HG03460 (cell line): ENCODE results near the gene TNXB.

Experiments
- ATAC-seq: cut with Tn5 transposase; IDR thresholded peaks from one replicate; pipeline ENCODE4 v1.9.1; 2021; ENCODE audit not compliant: unreplicated experiment

TNXB gene, protein sequence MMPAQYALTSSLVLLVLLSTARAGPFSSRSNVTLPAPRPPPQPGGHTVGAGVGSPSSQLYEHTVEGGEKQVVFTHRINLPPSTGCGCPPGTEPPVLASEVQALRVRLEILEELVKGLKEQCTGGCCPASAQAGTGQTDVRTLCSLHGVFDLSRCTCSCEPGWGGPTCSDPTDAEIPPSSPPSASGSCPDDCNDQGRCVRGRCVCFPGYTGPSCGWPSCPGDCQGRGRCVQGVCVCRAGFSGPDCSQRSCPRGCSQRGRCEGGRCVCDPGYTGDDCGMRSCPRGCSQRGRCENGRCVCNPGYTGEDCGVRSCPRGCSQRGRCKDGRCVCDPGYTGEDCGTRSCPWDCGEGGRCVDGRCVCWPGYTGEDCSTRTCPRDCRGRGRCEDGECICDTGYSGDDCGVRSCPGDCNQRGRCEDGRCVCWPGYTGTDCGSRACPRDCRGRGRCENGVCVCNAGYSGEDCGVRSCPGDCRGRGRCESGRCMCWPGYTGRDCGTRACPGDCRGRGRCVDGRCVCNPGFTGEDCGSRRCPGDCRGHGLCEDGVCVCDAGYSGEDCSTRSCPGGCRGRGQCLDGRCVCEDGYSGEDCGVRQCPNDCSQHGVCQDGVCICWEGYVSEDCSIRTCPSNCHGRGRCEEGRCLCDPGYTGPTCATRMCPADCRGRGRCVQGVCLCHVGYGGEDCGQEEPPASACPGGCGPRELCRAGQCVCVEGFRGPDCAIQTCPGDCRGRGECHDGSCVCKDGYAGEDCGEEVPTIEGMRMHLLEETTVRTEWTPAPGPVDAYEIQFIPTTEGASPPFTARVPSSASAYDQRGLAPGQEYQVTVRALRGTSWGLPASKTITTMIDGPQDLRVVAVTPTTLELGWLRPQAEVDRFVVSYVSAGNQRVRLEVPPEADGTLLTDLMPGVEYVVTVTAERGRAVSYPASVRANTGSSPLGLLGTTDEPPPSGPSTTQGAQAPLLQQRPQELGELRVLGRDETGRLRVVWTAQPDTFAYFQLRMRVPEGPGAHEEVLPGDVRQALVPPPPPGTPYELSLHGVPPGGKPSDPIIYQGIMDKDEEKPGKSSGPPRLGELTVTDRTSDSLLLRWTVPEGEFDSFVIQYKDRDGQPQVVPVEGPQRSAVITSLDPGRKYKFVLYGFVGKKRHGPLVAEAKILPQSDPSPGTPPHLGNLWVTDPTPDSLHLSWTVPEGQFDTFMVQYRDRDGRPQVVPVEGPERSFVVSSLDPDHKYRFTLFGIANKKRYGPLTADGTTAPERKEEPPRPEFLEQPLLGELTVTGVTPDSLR (N-terminal part only)

DNA sequence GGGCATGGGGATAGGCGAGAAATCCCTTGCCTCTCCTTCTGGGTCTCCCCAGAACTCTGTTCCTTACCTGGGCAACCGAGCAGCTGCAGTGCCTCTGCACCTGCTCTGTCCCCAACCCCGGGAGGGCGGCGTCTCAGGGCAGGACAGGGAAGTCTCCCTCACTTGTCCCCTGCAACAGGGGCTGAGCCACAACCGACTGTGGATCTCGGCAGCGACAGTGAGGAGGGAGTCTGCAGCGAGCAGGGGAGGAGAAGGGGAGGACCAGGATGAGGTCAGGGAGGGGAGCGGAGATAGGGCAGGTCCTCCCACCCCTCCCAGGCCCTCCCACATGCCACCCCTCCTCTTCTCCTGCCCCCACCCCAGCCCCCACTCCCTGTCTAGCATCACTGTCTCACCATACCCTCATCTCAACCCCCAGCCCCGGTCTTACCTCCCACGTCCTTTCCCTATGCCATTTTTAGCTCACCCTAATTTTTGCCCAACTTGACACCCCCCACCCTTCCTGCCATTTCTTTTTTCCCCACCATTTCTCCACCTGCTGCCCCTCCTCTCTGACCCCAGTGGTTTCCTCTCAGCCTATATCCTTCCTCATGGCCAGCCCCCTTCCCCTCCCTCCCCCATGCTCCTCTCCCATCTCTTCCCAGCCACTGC, at the start of gene TNXB:
TNXB (minus strand) TSS at position 225 of the 651 bp plus-strand sequence. CDS start 11,140 bp downstream, outside the sequence.
- no peak for ATAC-seq

GRCh38 chr6:32158052-32158451, 48.9 kb upstream of the TNXB start:
- no peak for ATAC-seq

DNA sequence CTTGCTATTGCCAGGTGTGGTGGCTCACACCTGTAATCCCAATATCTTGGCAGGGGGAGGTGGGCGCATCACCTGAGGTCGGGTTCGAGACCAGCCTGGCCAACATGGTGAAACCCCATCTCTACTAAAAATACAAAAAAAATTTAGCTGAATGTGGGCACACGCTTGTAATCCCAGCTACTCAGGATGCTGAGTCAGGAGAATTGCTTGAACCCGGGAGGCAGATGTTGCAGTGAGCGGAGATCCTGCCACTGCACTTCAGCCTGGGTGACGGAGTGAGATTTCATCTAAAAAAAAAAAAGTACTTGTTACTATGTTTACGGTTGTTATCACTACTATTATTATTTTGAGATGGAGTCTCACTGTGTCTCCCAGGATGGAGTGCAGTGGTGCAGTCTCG, 47.8 kb upstream of the TNXB start:
- no peak for ATAC-seq

DNA sequence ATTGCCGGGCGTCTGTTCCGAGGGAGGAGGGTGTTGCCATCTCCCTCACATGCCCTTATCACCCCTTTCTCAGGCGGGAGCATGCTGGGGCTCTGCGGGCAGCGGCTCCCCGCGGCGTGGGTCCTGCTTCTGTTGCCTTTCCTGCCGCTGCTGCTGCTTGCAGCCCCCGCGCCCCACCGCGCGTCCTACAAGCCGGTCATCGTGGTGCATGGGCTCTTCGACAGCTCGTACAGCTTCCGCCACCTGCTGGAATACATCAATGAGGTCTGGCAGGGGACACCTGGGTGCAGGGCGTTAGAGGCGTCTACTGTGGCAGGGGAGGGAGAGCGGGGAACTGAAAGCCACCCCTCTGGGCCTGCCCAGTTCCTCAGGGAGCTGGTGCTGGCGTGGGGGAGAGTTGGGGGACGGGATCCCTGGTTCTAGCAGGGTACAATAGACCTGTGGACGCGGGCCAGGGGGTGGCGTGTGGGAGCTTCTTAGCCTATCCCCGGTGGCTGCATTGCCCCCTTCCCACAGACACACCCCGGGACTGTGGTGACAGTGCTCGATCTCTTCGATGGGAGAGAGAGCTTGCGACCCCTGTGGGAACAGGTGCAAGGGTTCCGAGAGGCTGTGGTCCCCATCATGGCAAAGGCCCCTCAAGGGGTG, 45.5 kb upstream of the TNXB start:
- no peak for ATAC-seq

GRCh38 chr6:32153564-32154513, 44.7 kb upstream of the TNXB start, which contains the start of gene PPT2:
Gene PPT2, plus strand, starts transcription at chr6:32154141. Its CDS starts 454 bp downstream, at chr6:32154595.
- ATAC-seq: no peak

GRCh38 chr6:32152769-32153563, 43.8 kb upstream of the TNXB start:
- no peak for ATAC-seq

DNA sequence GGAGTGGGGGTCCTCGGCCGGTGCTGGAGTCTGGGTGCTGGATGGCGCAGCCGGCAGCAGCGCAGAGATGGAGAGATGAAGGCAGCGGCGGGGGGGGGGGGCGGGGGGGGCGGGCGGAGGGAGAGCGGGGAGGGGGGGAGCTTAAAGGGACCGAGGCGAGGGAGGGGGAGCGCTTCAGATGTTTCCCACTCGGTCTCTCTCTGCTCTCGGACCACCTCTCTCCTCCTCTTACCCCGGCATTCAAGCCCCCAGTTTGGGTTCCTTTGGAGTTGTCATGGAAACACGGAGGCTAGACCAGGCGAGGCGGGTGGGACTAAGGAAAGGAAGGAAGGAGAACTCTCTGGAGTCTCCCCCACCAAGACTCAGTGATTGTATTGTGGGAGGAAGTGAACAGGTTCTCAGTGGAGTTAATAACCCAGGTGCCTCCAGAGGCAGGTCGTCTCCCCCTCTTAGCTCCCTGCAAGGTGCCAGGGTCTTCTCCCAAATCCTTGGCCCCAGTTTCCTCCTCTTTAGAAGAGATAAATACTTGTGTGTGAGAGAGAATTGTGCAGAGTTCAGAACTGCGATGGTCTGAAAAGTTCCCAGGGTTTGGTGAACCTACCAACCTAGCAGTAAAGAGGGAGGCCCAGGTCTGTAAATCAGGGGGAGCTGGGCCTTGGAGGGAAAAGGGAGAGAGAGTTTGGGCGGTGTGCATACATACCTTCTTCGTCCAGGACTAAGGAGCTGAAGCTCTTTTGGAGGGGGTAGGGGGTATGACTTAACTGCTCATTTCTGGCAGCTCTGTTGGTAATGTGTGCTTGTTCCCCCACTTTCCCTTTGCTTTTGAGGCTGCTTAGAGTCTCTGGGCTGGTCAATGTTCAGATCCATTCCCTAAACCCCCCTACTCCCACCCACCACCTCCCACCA, 43.0 kb upstream of the TNXB start, which contains the start of gene PRRT1:
PRRT1 (minus strand) TSS at position 77 of the 906 bp plus-strand sequence. CDS start 112 bp downstream, outside the sequence.
- no peak for ATAC-seq

GRCh38 chr6:32151181-32151862, 42.2 kb upstream of the TNXB start:
- no peak for ATAC-seq

DNA sequence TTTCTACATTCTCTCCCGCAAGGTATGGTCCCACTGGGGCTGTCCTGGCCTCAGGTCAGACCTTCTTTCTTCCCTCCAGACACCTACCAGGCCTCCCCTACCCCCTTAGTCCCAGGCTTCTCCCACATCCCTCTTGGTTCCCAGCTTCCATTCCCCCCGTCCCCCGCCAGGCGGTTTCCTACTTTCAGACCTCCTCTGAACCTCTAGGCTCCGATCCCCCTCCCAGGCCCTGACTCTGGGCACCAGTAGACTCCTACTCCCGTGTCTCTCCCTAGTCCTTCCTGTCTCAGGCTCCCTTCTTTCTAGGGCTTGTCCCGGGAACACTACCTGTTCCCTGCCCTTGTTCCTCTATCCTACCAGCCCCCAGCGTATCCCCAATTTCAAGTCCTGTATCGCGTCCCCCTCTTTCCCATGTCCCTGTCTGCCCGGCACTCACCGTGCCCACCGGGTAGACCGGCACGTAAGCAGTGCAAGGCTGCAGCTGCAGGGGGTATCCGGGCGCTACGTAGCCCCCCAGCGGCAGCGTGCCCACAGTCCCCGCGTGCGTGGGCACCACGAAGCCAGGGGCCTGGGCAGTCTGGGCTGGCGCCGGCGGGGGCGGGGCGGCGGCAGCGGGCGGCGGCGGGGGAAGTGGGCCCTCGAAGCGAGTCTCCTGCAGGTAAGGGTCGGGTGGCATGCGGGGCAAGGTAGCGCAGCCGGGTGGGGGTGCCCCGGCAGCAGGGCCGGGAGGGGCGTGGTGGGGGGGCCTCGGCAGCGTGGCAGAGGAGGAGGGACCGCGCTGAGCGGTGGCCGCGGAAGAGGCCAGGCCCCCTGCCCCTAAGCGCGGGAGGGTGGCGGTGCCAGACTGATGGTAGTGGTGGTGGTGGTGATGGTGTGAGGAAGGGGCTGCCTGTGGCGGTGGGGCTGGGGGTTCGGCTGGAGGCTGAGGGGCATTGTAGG, 41.1 kb upstream of the TNXB start:
- no peak for ATAC-seq

- ATAC-seq: no peak
Observed at GRCh38 chr6:32149092-32149755, 40.1 kb upstream of the TNXB start.

GRCh38 chr6:32148289-32149091, 39.4 kb upstream of the TNXB start:
- ATAC-seq: no peak

GRCh38 chr6:32147401-32148132, 38.4 kb upstream of the TNXB start:
- no peak for ATAC-seq

GRCh38 chr6:32146687-32147086, 37.5 kb upstream of the TNXB start:
- no peak for ATAC-seq
